GM12878 (cell line): ENCODE measurements around the gene MAZ. TPM values are rescaled to one million over a fixed set of nuclear protein-coding genes. Genes with fewer than 3 reads are reported as not detected.

ENCODE experiments used
- ATAC-seq: fragments of 200-7000 bp; cut with Tn5 transposase; 3 replicates; pipeline ENCODE4 v1.9.1; 2020; ENCODE audit warnings: mild to moderate bottlenecking, moderate library complexity
- BruUV-seq: library from RNA; stranded (reverse); fragments of 400-500 nt; replicated peaks from 2 replicates; lab custom pipeline; 2021; lab: Mats Ljungman, UMichigan
- CTCF ChIA-PET: fragments of 300-600 bp; sonication (Branson Sonifier 250); formaldehyde crosslinking; extraction: SDS; loops from one replicate; lab custom pipeline; 2021; ENCODE audit warnings: inconsistent platforms; lab: Yijun Ruan, JAX
- POLR2A ChIA-PET: fragments of 350-600 bp; formaldehyde crosslinking; extraction: SDS; loops from one replicate; lab custom pipeline; 2021; ENCODE audit warnings: inconsistent platforms; lab: Charles Lee
- RAD21 ChIA-PET: fragments of 300-600 bp; sonication (Branson Sonifier 250); formaldehyde crosslinking; loops from one replicate; lab custom pipeline; 2023; ENCODE audit warnings: antibody characterized with exemption; ENCODE audit not compliant: unreplicated experiment; lab: Charles Lee
- SMC1A ChIA-PET: fragments of 300-600 bp; sonication (Branson Sonifier 250); formaldehyde crosslinking; loops from one replicate; lab custom pipeline; 2023; ENCODE audit not compliant: unreplicated experiment, uncharacterized antibody; lab: Charles Lee
- DNase-seq: peaks from one replicate; pipeline ENCODE4 v3.0.0-alpha.2; 2011; ENCODE audit warnings: low read depth, low spot score
- FAIRE-seq: peaks from 3 replicates; lab custom pipeline; 2011; peaks lifted over from hg19 to GRCh38; lab: Jason Lieb, UNC
- H2AFZ ChIP-seq: 2 replicates; pipeline ENCODE4 v1.6.0; 2011; ENCODE audit warnings: low read depth, low read length, control low read depth; ENCODE audit not compliant: control insufficient read depth
- H3K27ac ChIP-seq: 2 replicates; pipeline ENCODE4 v1.5.1; 2011; ENCODE audit warnings: control low read depth; ENCODE audit not compliant: control insufficient read depth, insufficient read depth
- H3K27me3 ChIP-seq, 2 experiments: replicated peaks in 1 of 2; 2 replicates each; pipeline versions ENCODE4 v1.6.0 to v1.6.1; 2011; ENCODE audit warnings: low read length in 1 of 2; ENCODE audit not compliant: control insufficient read depth in 2 of 2, insufficient read depth in 2 of 2
- H3K36me3 ChIP-seq, 2 experiments: 2 replicates each; pipeline ENCODE4 v1.5.1; 2011; ENCODE audit warnings: low read length in 1 of 2; ENCODE audit not compliant: control insufficient read depth in 2 of 2, insufficient read depth in 2 of 2
- H3K4me1 ChIP-seq: 2 replicates; pipeline ENCODE4 v1.6.1; 2011; ENCODE audit warnings: mild to moderate bottlenecking, low read length, moderate library complexity, mixed read lengths; ENCODE audit not compliant: control insufficient read depth, insufficient read depth
- H3K4me2 ChIP-seq: 2 replicates; pipeline ENCODE4 v1.6.0; 2011; ENCODE audit warnings: control low read depth; ENCODE audit not compliant: control insufficient read depth, insufficient read depth
- H3K4me3 ChIP-seq: fragments of 200-600 bp; sonication (generic); 2 replicates; pipeline ENCODE4 v1.5.1; 2016
- H3K79me2 ChIP-seq: 2 replicates; pipeline ENCODE4 v1.6.0; 2011; ENCODE audit warnings: low read length; ENCODE audit not compliant: control insufficient read depth, insufficient read depth
- H3K9ac ChIP-seq: 2 replicates; pipeline ENCODE4 v1.8.0; 2011; ENCODE audit warnings: low read length, control low read depth, mixed read lengths; ENCODE audit not compliant: control insufficient read depth, insufficient read depth
- H3K9me3 ChIP-seq: replicated peaks from 3 replicates; pipeline ENCODE4 v1.5.1; 2011; ENCODE audit warnings: mild to moderate bottlenecking, low read length; ENCODE audit not compliant: control insufficient read depth, insufficient read depth
- H4K20me1 ChIP-seq: 2 replicates; pipeline ENCODE4 v1.6.0; 2011; ENCODE audit not compliant: control insufficient read depth, insufficient read depth
- ATF7 ChIP-seq: fragments of 450-650 bp; IDR thresholded peaks from 2 replicates; pipeline ENCODE4 v1.6.1; 2016; ENCODE audit warnings: low read depth, mild to moderate bottlenecking
- E2F4 ChIP-seq: IDR thresholded peaks from 2 replicates; pipeline ENCODE4 v1.6.1; 2012; ENCODE audit warnings: low read depth, low read length, improper control_type of control experiment
- LARP7 ChIP-seq: fragments of 450-650 bp; IDR thresholded peaks from 2 replicates; pipeline ENCODE4 v1.6.1; 2017; ENCODE audit warnings: mild to moderate bottlenecking
- MAX ChIP-seq: IDR thresholded peaks from 2 replicates; pipeline ENCODE4 v1.6.1; 2012; ENCODE audit warnings: low read depth, low read length, improper control_type of control experiment
- NR2F1 ChIP-seq: fragments of 450-650 bp; conservative IDR thresholded peaks from 2 replicates; pipeline ENCODE4 v1.6.1; 2017; ENCODE audit warnings: mild to moderate bottlenecking
- SKIL ChIP-seq: fragments of 450-650 bp; IDR thresholded peaks from 2 replicates; pipeline ENCODE4 v1.6.1; 2017; ENCODE audit warnings: mild to moderate bottlenecking, low read depth, inconsistent platforms; ENCODE audit not compliant: poor library complexity, severe bottlenecking
- TCF7 ChIP-seq: IDR thresholded peaks from 2 replicates; pipeline ENCODE4 v1.6.1; 2014; ENCODE audit warnings: antibody characterized with exemption, borderline replicate concordance
- ZNF384 ChIP-seq: IDR thresholded peaks from 2 replicates; pipeline ENCODE4 v1.6.1; 2012; ENCODE audit warnings: low read depth, mild to moderate bottlenecking, low read length, improper control_type of control experiment, borderline replicate concordance
- WGBS: methylation state at CpG from one replicate; pipeline ENCODE4 v1.1.6; 2016; ENCODE audit warnings: low lambda C conversion rate; ENCODE audit not compliant: insufficient replicate concordance, insufficient coverage; ENCODE audit errors: missing lambda C conversion rate; 5-methylcytosine and 5-hydroxymethylcytosine counted together
- in situ Hi-C: fragments of 300-500 bp; cut with MboI; formaldehyde crosslinking; loops from 9 replicates; pipeline ENCODE4 v1.14.3; 2018; ENCODE audit warnings: mixed read lengths
- intact Hi-C: fragments of 100-400 bp; cut with micrococcal nuclease; formaldehyde crosslinking; loops from one replicate; pipeline ENCODE4 v1.14.2; 2022; ENCODE audit not compliant: unreplicated experiment
- polyA plus RNA-seq, 11 experiments: library from polyadenylated mRNA; depleted of rRNA in 4 of 11; unstranded in 6 of 11; stranded (reverse) in 5 of 11; fragments of >200 nt; fragmentation: Nextera tagmentation in 4 of 11; fragmentation: Illumina TruSeq in 1 of 11; extraction: Ambion mirVana in 4 of 11; extraction: Trizol in 1 of 11; gene quantifications; 1 replicate in 1 of 11; 2 replicates in 10 of 11; pipeline versions ENCODE4 v1.2.1 to v1.2.3, GENCODE V29; 2011 to 2016; ENCODE audit warnings: inconsistent platforms in 2 of 11, missing spikeins in 2 of 11, low read depth in 1 of 11
- total RNA-seq, 4 experiments: library from RNA; depleted of rRNA in 3 of 4; stranded (reverse); fragments of >200 nt in 3 of 4; fragmentation: Illumina TruSeq in 1 of 4; extraction: Trizol in 1 of 4; gene quantifications; 2 replicates each; pipeline versions ENCODE4 v1.2.1 to v1.2.3, GENCODE V29; 2013 to 2021

MAZ gene
- total and polyA plus RNA-seq, 10 of the 15 experiments (the other 5 are each of a cell fraction or from before 2014, with no cell fraction given): 23.9 to 309 (median 116) TPM

GRCh38 chr16:29813644-29814562, 7.6 kb downstream of the MAZ start:
- H4K20me1 ChIP-seq: no peaks in the 10 kb centered on the region
- SMC1A ChIA-PET: no interaction called here
- no TSS peak for BruUV-seq
- no peak overlapping the region for H3K27ac ChIP-seq
- H2AFZ ChIP-seq: no peak overlapping the region
- no peaks in the 10 kb centered on the region for H3K27me3 ChIP-seq
- 80% methylated on average over 24 of the region's 24 CpGs for WGBS
- H3K9me3 ChIP-seq: no peaks in the 10 kb centered on the region
- no peak overlapping the region for H3K9ac ChIP-seq
- H3K79me2 ChIP-seq: peaks cover 20% of the 10 kb centered on the region
- intact Hi-C loops (no loop called here), in situ Hi-C loops (no loop called here)
- DNase-seq: no peak
- peaks cover 6 to 10% of the 10 kb centered on the region in 2 experiments; a peak in 2 of 4 replicates for H3K36me3 ChIP-seq
- RAD21 ChIA-PET: interaction anchor here (0.6 kb wide), 3 partner anchors 29 to 150 kb away, joined by 3 to 4 read pairs (median 3); no protein-coding TSS in a partner anchor
- CTCF ChIA-PET: interaction anchor here (0.7 kb wide), 1 partner anchor 34 kb away, joined by 3 read pairs; no protein-coding TSS in a partner anchor
- no peak for ATAC-seq
- H3K4me1 ChIP-seq: peaks cover 28% of the 10 kb centered on the region
- FAIRE-seq: no peak
- no peak overlapping the region for H3K4me2 ChIP-seq
- no peak for TF ChIP-seq NR2F1
- TF ChIP-seq LARP7: no peak
- TF ChIP-seq ATF7: no peak
- no peak for TF ChIP-seq TCF7
- no peak; the same call in 1 of the 2 replicates for TF ChIP-seq MAX
- no peak for TF ChIP-seq ZNF384
- TF ChIP-seq SKIL: no peak
- TF ChIP-seq E2F4: no peak
- no peak overlapping the region for H3K4me3 ChIP-seq
- POLR2A ChIA-PET: interaction anchor here (0.6 to 1.7 kb wide), 2 partner anchors 10 to 200 kb away, joined by 4 to 9 read pairs; no protein-coding TSS in a partner anchor
